Loucy (cell line): ENCODE data around the gene ARHGAP42.

Source experiments
- CTCF ChIP-seq: fragments of 200-600 bp; sonication (generic); conservative IDR thresholded peaks from 2 replicates; pipeline ENCODE4 v1.5.1; 2014; ENCODE audit warnings: mild to moderate bottlenecking, antibody characterized with exemption, low read length
- EZH2phosphoT487 ChIP-seq: fragments of 200-600 bp; IDR thresholded peaks from 2 replicates; pipeline ENCODE4 v1.6.1; 2018; ENCODE audit warnings: antibody characterized with exemption, mild to moderate bottlenecking, moderate library complexity, borderline replicate concordance

- TF ChIP-seq CTCF (no peak), EZH2phosphoT487 (no peak)
Observed at GRCh38 chr11:100676901-100677300, 10.2 kb upstream of the ARHGAP42 start.
